Sigmoid colon (tissue), 7 donors: ENCODE measurements around the gene BMP3. TPM values are rescaled to one million over a fixed set of nuclear protein-coding genes. Genes with fewer than 3 reads are reported as not detected.
"Not testable (repeated sequence)": the region's sequence is repeated elsewhere in the genome, so short reads cannot be mapped to it uniquely, and the experiment has no call there.

Experiments
- DNase-seq: peaks from one replicate; pipeline ENCODE4 v3.0.0-alpha.2; 2019
- H3K27ac ChIP-seq, 4 donors: fragments of 200-600 bp; sonication (generic); one replicate each; pipeline ENCODE4 v1.5.1; 2016 to 2019; ENCODE audit warnings: mild to moderate bottlenecking in 1 of 4
- H3K27me3 ChIP-seq, 3 donors: fragments of 200-600 bp; sonication (generic); one replicate each; pipeline ENCODE4 v1.5.1; 2019; ENCODE audit warnings: mild to moderate bottlenecking in 1 of 3
- H3K36me3 ChIP-seq, 4 donors: fragments of 200-600 bp; sonication (generic); one replicate each; pipeline ENCODE4 v1.5.1; 2016 to 2019
- H3K4me1 ChIP-seq, 4 donors: fragments of 200-600 bp; sonication (generic); one replicate each; pipeline ENCODE4 v1.5.1; 2017 to 2019
- H3K4me3 ChIP-seq, 4 donors: fragments of 200-600 bp; sonication (generic); one replicate each; pipeline ENCODE4 v1.5.1; 2017 to 2019; ENCODE audit warnings: mild to moderate bottlenecking in 2 of 4, moderate library complexity in 1 of 4
- H3K9me3 ChIP-seq, 4 donors: fragments of 200-600 bp in 3 of 4; sonication (generic) in 3 of 4; one replicate each; pipeline versions ENCODE4 v1.5.1 to v1.6.1; 2013 to 2019
- CTCF ChIP-seq, 4 experiments: fragments of 450-650 bp in 3 of 4; fragments of 200-600 bp in 1 of 4; IDR thresholded peaks; one replicate each; pipeline ENCODE4 v1.5.1; 2016 to 2019; ENCODE audit warnings: antibody characterized with exemption in 4 of 4, mild to moderate bottlenecking in 3 of 4, moderate library complexity in 2 of 4
- EP300 ChIP-seq, 4 donors: sonication (generic); formaldehyde crosslinking; IDR thresholded peaks; one replicate each; pipeline ENCODE4 v1.6.1; 2017; ENCODE audit warnings: antibody characterized with exemption in 4 of 4
- POLR2A ChIP-seq, 2 donors: fragments of 450-650 bp; IDR thresholded peaks; one replicate each; pipeline ENCODE4 v1.6.1; 2016; ENCODE audit warnings: antibody characterized with exemption in 2 of 2, mild to moderate bottlenecking in 2 of 2, moderate library complexity in 2 of 2
- POLR2AphosphoS5 ChIP-seq, 4 donors: sonication (generic); formaldehyde crosslinking; IDR thresholded peaks; one replicate each; pipeline ENCODE4 v1.6.1; 2017; ENCODE audit warnings: antibody characterized with exemption in 4 of 4
- WGBS, 2 donors: extraction: QIAGEN DNeasy Blood & Tissue Kit; methylation state at CpG; one replicate each; pipeline ENCODE4 v1.1.7; 2013; 5-methylcytosine and 5-hydroxymethylcytosine counted together
- intact Hi-C: fragments of 100-400 bp; cut with DNase I; formaldehyde crosslinking; loops from one replicate; pipeline ENCODE4 v1.15.1; 2023
- polyA plus RNA-seq, 3 donors: library from polyadenylated mRNA; stranded (reverse); fragments of 200-250 nt; gene quantifications; one replicate each; pipeline ENCODE4 v1.2.3, GENCODE V29; 2013
- total RNA-seq, 4 donors: library from RNA; depleted of rRNA; stranded (reverse); fragments of >200 nt; gene quantifications; one replicate each; pipeline ENCODE4 v1.1.0, GENCODE V29; 2016
- donor health status: healthy with polysubstance abuse.
- donor health status: Bipolar disorder and iron deficiency.
- donor health status: healthy.

BMP3 gene
- total and polyA plus RNA-seq, 7 donors, result 3.7 to 63.1 (median 30.5) TPM

- H3K27ac ChIP-seq, result no peak overlapping the region
- peaks cover 0 to 12% (median 0%) of the 10 kb centered on the region in 4 donors for H3K4me1 ChIP-seq
- H3K27me3 ChIP-seq, result no peaks in the 10 kb centered on the region
- TF ChIP-seq CTCF (IDR thresholded peaks at IDR 0.05), result no peak
- no peaks in the 10 kb centered on the region for H3K36me3 ChIP-seq
- 77 to 91% methylated on average over 3 of the region's 3 CpGs for WGBS, 2 donors
- intact Hi-C loops, result loop anchor here (10.0 kb wide), 1 partner anchor 385 kb away; no protein-coding TSS in a partner anchor
- H3K9me3 ChIP-seq, result no peaks in the 10 kb centered on the region
- no peak for DNase-seq
- H3K4me3 ChIP-seq, result no peak overlapping the region
These were observed 30.6 kb upstream of the BMP3 start for GRCh38 chr4:80999943-81000342.

DNA sequence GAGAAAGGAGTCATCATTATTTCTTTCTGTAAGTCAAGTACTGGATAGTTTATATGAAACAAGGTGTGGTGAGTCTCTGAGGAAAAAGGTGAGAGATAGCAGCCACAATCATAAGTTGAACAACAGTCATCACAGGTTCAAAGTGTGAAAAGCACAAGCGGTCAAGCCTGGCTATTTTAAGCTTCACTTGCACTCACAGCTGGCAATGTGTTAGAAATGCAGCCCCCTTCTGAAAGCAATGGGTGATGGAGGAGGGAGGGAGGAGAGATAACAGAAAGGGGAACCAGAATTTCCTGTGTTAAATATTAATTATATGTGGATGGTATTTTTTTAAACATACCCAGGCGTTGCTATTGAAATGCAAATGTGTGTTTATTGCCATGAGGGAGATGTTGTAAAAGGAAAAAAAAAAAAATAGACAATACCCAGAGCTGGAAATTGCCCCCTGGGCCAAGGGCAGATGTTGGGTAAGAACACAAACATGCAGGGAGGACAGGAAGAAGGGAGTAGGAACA, 26.9 kb upstream of the BMP3 start:
- Histone ChIP-seq H3K4me1 (peaks cover 0 to 12% (median 0%) of the 10 kb centered on the region in 4 donors), H3K4me3 (no peak overlapping the region), H3K36me3 (no peaks in the 10 kb centered on the region), H3K9me3 (no peaks in the 10 kb centered on the region), H3K27ac (no peak overlapping the region), H3K27me3 (no peaks in the 10 kb centered on the region)
- TF ChIP-seq POLR2A (IDR thresholded peaks at IDR 0.05) (no peak), CTCF (IDR thresholded peaks at IDR 0.05) (no peak), POLR2AphosphoS5 (IDR thresholded peaks at IDR 0.05) (no peak), EP300 (IDR thresholded peaks at IDR 0.05) (no peak)
- WGBS, 2 donors, result 12 to 32% methylated on average over 2 of the region's 2 CpGs
- no peak for DNase-seq
- intact Hi-C loops, result no loop called here

DNA sequence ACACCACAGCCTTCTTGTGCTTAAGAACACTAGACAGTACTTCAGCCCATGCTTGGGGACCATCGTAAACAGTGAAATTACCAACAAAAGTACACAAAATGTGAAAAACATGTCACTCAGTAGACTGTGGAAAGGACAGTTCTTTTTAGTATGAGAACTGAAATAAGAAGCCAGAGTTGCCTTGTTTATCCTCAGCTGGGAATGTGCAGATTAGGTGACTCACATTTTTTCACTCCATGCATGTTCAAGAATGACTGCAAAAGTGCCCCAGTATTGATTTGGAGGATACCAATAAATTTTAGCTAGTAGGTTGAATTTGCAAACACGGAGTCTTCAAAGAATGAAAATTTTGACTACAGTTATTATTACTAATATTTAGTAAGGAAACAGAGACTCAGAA, 23.1 kb upstream of the BMP3 start:
- no peak for DNase-seq
- Histone ChIP-seq H3K27me3 (no peaks in the 10 kb centered on the region), H3K4me1 (no peaks in the 10 kb centered on the region), H3K36me3 (no peaks in the 10 kb centered on the region), H3K9me3 (no peaks in the 10 kb centered on the region), H3K4me3 (no peak overlapping the region), H3K27ac (no peak overlapping the region)
- intact Hi-C loops, result no loop called here
- no peak for TF ChIP-seq POLR2A (IDR thresholded peaks at IDR 0.05)
- no peak for TF ChIP-seq CTCF (IDR thresholded peaks at IDR 0.05)
- no peak for TF ChIP-seq POLR2AphosphoS5 (IDR thresholded peaks at IDR 0.05)
- TF ChIP-seq EP300 (IDR thresholded peaks at IDR 0.05), result no peak
- 86 to 88% methylated on average over 2 of the region's 2 CpGs for WGBS, 2 donors

DNA sequence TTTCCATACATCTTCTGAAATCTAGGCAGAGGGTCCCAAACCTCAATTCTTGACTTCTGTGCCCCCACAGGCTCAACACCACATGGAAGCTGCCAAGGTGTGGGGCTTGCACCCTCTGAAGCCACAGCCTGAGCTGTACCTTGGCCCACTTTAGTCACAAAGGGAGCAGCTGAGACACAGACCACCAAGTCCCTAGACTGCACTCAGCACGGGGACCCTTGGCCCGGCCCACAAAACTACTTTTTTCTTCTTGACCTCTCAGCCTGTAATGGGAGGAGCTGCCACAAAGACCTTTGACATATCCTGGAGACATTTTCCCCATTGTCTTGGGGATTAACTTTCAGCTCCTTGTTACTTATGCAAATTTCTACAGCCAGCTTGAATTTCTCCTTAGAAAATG, 13.9 kb upstream of the BMP3 start:
- H3K4me3 ChIP-seq, H3K27ac ChIP-seq, intact Hi-C loops, DNase-seq, H3K4me1 ChIP-seq, H3K36me3 ChIP-seq, H3K27me3 ChIP-seq, H3K9me3 ChIP-seq: not testable (repeated sequence)
- 89 to 91% methylated on average over 2 of the region's 2 CpGs for WGBS, 2 donors

GRCh38 chr4:81019006-81019405, 11.5 kb upstream of the BMP3 start:
- 11 to 55% methylated on average over 1 of the region's 1 CpG for WGBS, 2 donors
- TF ChIP-seq EP300 (IDR thresholded peaks at IDR 0.05), result no peak
- TF ChIP-seq CTCF (IDR thresholded peaks at IDR 0.05), result no peak
- TF ChIP-seq POLR2A (IDR thresholded peaks at IDR 0.05), result no peak
- TF ChIP-seq POLR2AphosphoS5 (IDR thresholded peaks at IDR 0.05), result no peak

More at GRCh38 chr4:81019006-81019405, 11.5 kb upstream of the BMP3 start:
- Histone ChIP-seq H3K36me3 (no peaks in the 10 kb centered on the region), H3K27me3 (no peaks in the 10 kb centered on the region), H3K9me3 (no peaks in the 10 kb centered on the region), H3K4me3 (no peak overlapping the region), H3K27ac (no peak overlapping the region), H3K4me1 (peaks cover 0 to 20% (median 11%) of the 10 kb centered on the region in 4 donors)
- intact Hi-C loops, result no loop called here
- DNase-seq, result no peak
